HG02623 (cell line): Measurements from ENCODE around the gene CAPN10.

ENCODE experiments used
- ATAC-seq: cut with Tn5 transposase; IDR thresholded peaks from one replicate; pipeline ENCODE4 v1.9.1; 2021; ENCODE audit warnings: moderate library complexity; ENCODE audit not compliant: unreplicated experiment

The CAPN10 gene

GRCh38 chr2:240574386-240575100, 12.0 kb upstream of the CAPN10 start:
- no peak for ATAC-seq

GRCh38 chr2:240575101-240575965, 11.2 kb upstream of the CAPN10 start:
- ATAC-seq: no peak

DNA sequence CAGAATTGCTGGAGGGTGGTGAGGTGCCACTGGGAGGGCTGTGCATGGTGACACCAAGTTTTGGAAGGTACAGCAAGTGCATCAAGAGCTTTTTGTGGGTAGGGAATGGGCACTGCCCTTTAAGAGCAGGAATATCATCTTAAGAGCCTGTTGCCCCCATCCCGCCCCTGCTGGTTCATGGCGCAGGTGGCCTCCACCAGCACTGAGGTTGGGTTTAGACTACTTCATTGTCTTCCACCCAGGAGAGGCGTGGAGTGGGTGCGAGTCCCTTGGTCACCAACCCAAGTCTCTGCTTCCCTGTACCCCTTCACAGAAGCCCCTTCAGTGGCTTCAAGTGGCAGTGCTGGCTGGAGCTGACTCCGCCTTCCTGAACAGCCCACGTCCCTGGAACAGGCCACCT, 10.5 kb upstream of the CAPN10 start:
- ATAC-seq: no peak

DNA sequence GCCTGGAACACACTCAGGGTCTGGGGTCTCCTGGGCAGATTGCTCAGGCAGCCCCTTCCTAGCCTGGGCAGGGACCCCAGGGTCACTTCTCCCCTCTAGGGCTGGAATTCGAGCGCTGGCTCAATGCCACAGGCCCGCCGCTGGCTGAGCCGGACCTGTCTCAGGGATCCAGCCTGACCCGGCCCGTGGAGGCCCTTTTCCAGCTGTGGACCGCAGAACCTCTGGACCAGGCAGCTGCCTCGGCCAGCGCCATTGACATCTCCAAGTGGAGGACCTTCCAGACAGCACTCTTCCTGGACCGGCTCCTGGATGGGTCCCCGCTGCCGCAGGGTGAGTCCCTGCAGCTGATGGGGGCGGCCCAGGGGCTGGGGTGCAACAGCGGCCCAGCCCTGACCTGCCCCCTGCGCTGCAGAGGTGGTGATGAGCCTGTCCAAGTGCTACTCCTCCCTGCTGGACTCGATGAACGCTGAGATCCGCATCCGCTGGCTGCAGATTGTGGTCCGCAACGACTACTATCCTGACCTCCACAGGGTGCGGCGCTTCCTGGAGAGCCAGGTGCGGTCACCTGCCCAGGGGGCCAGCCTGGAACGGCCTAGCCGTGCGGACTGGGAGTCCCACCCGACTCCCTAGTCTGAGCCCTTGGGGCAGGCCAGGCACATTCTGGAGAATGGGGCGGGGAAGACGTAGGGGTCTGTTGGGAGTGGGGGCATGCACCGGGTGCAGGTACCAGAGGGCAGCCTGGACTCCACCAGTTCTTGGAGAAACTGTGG, 9.9 kb upstream of the CAPN10 start:
- ATAC-seq: no peak

DNA sequence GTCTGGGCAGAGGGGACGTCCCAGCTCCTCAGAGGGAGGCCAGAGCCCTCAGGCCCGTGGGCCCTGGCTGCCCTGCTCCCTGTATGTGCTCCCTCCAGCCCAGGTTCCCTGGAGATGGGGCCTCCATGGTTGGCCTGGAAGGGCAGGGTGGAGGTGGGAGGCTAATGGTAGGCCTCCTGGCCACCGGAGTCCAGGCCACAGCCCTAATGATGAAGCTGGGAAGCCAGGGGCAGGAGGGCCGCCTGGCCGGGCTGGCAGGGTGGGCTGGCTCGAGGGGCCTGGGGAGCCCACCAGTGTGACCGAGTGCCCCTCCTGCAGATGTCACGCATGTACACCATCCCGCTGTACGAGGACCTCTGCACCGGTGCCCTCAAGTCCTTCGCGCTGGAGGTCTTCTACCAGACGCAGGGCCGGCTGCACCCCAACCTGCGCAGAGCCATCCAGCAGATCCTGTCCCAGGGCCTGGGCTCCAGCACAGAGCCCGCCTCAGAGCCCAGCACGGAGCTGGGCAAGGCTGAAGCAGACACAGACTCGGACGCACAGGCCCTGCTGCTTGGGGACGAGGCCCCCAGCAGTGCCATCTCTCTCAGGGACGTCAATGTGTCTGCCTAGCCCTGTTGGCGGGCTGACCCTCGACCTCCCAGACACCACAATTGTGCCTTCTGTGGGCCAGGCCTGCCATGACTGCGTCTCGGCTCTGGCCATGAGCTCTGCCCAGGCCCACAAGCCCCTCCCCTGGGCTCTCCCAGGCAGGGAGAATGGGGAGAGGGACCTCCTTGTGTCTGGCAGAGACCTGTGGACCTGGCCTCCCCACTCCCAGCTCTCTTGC, 9.0 kb upstream of the CAPN10 start:
- ATAC-seq: no peak

- no peak for ATAC-seq
Observed at GRCh38 chr2:240578110-240578450, 8.5 kb upstream of the CAPN10 start.

- no peak for ATAC-seq
Observed at GRCh38 chr2:240578488-240578887, 8.0 kb upstream of the CAPN10 start.

DNA sequence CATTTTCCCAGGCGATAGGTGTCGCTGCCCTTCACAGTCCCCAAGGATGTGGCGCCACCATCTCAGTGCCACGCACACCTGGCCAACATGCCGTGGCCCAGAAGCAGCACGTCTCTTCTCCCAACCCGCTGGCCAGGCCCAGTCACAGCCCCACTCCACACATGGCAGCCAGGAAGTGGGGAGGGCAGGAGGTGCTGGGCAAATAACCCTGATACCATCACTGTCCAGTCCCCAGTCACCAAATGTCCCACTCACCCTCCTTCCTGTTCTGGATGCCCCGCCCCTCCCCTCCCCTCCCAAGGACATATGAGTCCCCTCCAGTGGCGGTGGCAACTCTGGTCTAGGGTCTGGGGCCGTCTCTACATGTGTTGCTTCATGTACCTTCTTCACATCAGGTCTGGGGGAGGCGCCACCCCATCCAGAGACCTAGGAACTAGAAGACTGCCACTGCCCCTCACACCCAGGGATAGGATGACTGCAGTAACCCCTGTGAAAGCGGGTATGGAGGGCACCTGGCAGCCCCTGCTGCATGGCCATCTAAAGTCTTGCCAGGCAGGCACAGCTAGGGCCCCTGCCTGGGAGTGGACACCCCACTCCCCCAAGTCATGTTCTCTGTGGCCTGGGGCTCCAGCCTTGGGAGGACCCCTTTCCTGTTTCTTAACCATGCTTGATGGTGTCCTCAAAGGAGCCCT, 7.3 kb upstream of the CAPN10 start:
- no peak for ATAC-seq

- no peak for ATAC-seq
Observed at GRCh38 chr2:240579771-240580614, 6.5 kb upstream of the CAPN10 start.

DNA sequence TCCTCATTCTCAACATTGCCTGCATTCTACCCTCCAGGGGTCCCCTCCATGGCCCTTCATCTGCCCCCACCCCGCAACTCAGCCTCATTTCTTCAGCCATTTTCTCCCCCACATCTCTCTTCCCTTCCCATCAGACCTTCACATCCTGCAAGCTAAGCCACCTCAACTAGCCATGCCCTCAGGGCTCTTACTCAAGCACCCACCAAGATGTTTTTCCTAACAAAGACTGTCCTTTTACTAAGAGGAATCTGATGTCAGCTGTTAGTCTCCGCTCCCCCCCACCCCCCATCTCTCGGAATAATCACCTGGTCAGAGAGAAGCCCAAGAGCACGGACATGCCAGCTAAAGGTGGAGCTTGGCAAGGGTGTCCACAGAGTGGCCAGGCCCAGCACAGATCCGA, 4.7 kb upstream of the CAPN10 start:
- no peak for ATAC-seq

GRCh38 chr2:240582781-240583180, 3.8 kb upstream of the CAPN10 start:
- ATAC-seq: no peak

DNA sequence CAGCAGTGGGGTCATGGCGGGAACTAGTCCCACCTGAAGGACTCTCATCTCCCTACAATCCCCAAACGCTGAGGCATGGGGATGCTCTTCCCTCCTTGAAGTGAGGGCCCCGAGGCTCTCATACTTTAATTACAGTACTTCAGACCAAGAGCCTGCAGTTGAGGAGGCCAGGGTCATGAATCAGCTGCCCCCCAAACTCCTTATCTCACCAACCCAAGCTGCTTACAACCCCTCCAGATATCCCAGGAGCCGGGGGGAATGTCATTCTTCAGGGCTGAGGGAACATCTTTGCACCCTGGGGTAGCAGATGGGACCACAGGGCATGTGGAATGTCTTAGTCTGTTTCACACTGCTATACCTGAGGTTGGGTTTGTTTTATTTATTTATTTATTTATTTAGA, 2.8 kb upstream of the CAPN10 start:
- ATAC-seq: no peak

DNA sequence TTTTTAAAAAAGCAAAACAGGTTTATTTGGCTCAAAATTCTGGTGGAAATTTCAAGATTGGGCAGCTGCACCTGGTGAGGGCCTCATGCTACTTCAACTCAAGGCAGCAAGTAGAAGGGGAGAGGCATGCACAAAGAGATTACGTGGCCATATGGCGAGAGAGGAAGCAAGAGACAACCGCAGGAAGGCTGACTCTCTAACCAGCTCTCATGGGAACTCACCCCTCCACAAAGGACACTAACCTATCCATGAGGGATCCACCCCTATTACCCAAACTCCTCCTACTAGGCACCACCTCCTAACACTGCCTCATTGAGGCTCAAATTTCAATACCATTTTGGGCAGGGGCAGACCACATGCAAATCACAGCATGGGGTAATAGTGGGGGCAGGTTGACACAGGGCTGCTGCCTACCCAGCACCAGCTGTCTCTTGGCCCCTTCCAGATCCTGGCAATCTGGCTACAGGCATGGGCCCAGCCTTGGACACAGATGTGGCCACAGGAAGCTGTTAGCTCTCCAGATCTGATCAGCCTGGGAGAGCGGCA, 2.0 kb upstream of the CAPN10 start:
- peak; percentile 50 for ATAC-seq

DNA sequence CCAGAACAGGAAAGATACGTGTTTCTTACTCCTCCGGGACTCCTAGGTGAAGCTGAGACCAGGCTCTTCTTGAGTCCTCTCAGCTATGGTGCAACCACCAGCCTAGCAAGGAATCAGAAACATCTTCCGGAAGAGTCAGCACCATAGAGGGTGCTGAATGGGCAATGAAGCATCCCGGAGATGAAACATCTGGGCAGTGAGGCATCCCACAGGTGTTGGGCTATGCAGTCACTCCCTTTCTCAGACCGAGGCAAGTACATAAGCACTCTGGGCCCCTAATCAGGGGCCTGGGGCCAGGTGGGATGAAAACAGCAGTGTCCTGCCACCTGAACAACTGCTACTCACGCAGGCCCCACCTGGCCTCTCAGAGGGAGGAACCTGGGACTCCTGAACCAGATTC, 1.4 kb upstream of the CAPN10 start:
- ATAC-seq: peak; percentile 20

- no peak for ATAC-seq
Observed at GRCh38 chr2:240585681-240586197, 795 bp upstream of the CAPN10 start.

DNA sequence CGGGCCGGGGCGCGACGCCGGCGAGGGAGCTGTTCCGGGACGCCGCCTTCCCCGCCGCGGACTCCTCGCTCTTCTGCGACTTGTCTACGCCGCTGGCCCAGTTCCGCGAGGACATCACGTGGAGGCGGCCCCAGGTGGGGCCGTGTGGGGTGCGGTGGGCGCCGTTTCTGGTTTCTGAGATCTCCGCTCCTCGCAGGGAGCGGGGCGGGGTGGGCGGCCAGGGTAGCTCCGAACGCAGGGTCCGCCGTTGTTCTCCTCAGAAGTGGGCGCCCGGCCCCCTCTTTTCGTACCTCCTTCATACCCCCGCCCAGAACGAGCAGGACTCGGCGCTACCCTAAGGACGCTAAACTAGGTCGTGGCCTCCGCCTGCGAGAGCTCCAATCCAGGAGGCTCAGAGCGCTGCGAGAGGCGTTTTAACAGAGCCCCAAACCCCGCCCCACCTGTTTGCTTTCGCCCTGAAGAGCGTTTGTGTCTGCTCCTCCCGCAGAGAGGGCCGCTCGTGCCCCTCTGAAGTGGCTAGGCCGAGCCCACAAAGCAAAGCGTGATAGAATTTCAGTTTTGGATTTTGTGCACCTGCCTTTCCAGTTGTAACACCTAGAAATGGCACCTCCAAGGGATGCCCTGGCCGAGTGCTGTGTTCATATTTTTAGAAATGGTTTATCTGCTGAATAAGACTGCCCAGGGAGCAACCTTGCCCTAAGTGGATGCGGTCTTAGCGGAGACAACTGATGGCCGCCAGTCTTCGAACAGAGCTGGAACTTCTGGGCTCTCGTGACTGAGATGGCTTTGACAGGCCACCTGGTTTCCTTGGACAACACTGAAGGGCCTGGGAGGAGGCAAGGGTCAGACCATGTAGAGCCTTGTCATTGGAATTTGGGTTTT, 626 bp downstream of the CAPN10 start:
- ATAC-seq: no peak

DNA sequence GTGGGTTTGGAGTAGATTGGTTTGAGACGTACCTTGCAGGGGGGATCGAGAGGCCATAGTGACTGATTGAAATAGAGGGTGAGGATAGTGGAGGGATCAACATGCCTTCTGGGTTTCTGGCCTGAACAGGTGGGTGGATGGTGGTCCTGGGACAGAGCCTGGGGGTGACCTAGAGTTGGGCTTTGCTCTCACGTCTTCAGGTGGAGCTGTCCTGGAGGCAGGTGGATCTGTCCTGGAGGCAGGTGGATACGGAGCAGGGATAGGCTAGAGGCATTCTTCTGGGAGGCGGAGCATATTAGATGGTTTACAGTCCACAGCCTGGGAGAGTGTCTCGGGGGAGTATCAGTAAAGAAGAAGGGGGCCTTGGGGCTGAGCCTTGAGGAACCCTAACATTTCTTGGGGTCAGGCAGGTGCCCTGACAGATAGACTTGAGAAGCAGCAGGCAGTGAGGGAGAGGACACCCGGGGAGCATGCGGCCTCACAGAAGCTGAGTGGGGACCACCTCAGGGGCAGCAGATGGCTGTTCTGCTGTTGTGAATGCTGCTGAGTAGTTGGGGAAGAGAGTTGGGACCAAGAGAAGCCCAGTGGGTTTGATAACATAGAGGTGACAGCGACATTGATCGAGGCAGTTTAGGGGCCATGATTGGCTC, 1.6 kb downstream of the CAPN10 start:
- no peak for ATAC-seq
